Measurements from ENCODE around the gene GREB1. TPM values are rescaled to one million over a fixed set of nuclear protein-coding genes. Genes with fewer than 3 reads are reported as not detected.

Gene GREB1
- total and polyA plus RNA-seq, 2 of the 13 experiments (the other 11 are each of a cell fraction or from before 2014, with no cell fraction given) = 31.3 to 61.2 TPM

- TF ChIP-seq, protein P1, sequence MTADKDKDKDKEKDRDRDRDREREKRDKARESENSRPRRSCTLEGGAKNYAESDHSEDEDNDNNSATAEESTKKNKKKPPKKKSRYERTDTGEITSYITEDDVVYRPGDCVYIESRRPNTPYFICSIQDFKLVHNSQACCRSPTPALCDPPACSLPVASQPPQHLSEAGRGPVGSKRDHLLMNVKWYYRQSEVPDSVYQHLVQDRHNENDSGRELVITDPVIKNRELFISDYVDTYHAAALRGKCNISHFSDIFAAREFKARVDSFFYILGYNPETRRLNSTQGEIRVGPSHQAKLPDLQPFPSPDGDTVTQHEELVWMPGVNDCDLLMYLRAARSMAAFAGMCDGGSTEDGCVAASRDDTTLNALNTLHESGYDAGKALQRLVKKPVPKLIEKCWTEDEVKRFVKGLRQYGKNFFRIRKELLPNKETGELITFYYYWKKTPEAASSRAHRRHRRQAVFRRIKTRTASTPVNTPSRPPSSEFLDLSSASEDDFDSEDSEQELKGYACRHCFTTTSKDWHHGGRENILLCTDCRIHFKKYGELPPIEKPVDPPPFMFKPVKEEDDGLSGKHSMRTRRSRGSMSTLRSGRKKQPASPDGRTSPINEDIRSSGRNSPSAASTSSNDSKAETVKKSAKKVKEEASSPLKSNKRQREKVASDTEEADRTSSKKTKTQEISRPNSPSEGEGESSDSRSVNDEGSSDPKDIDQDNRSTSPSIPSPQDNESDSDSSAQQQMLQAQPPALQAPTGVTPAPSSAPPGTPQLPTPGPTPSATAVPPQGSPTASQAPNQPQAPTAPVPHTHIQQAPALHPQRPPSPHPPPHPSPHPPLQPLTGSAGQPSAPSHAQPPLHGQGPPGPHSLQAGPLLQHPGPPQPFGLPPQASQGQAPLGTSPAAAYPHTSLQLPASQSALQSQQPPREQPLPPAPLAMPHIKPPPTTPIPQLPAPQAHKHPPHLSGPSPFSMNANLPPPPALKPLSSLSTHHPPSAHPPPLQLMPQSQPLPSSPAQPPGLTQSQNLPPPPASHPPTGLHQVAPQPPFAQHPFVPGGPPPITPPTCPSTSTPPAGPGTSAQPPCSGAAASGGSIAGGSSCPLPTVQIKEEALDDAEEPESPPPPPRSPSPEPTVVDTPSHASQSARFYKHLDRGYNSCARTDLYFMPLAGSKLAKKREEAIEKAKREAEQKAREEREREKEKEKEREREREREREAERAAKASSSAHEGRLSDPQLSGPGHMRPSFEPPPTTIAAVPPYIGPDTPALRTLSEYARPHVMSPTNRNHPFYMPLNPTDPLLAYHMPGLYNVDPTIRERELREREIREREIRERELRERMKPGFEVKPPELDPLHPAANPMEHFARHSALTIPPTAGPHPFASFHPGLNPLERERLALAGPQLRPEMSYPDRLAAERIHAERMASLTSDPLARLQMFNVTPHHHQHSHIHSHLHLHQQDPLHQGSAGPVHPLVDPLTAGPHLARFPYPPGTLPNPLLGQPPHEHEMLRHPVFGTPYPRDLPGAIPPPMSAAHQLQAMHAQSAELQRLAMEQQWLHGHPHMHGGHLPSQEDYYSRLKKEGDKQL (CRISPR knock-in tag; IDR thresholded peaks at IDR 0.05; ENCODE audit: low read depth) = peak; percentile 89
- peak; percentile 86; the same call in 1 of the 2 replicates for TF ChIP-seq ZFP41 (CRISPR knock-in tag; IDR thresholded peaks at IDR 0.05; ENCODE audit: borderline replicate concordance)
- peak; percentile 100 for TF ChIP-seq IRF9 (CRISPR knock-in tag; IDR thresholded peaks at IDR 0.05; ENCODE audit: borderline replicate concordance)
- TF ChIP-seq ZNF564 (CRISPR knock-in tag; IDR thresholded peaks at IDR 0.05) = peak; percentile 98
- TF ChIP-seq ZMAT3 (CRISPR knock-in tag; conservative IDR thresholded peaks at IDR 0.05) = peak; percentile 99
- TF ChIP-seq, protein P2, sequence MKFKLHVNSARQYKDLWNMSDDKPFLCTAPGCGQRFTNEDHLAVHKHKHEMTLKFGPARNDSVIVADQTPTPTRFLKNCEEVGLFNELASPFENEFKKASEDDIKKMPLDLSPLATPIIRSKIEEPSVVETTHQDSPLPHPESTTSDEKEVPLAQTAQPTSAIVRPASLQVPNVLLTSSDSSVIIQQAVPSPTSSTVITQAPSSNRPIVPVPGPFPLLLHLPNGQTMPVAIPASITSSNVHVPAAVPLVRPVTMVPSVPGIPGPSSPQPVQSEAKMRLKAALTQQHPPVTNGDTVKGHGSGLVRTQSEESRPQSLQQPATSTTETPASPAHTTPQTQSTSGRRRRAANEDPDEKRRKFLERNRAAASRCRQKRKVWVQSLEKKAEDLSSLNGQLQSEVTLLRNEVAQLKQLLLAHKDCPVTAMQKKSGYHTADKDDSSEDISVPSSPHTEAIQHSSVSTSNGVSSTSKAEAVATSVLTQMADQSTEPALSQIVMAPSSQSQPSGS (CRISPR knock-in tag; IDR thresholded peaks at IDR 0.05) = peak; percentile 95
These were observed 135.8 kb downstream of the GREB1 start, which contains the start of gene NTSR2 (continued) for GRCh38 chr2:11669454-11670291.

Data from HepG2 (cell line).